ENCODE results near the gene RTEL1.
A peak's percentile ranks its signal among the peaks of the same experiment; 100 is the strongest.

Gene RTEL1

GRCh38 chr20:63734111-63734945 is 76.2 kb downstream of the RTEL1 start:
- Histone ChIP-seq H3K36me3 (ENCODE audit: insufficient read depth, low read length) (no peaks in the 10 kb centered on the region), H3K4me3 (ENCODE audit: low read depth, low read length) (no peak overlapping the region), H3K27me3 (ENCODE audit: insufficient read depth, low read length) (no peaks in the 10 kb centered on the region), H3K79me2 (ENCODE audit: control insufficient read depth, insufficient read depth, low read length, unreplicated experiment) (no peaks in the 10 kb centered on the region), H3K27ac (ENCODE audit: low read depth, low read length) (no peak overlapping the region), H3K4me1 (ENCODE audit: control insufficient read depth, insufficient read depth, low read length, unreplicated experiment) (no peaks in the 10 kb centered on the region), H2AFZ (ENCODE audit: low read length, unreplicated experiment) (no peak overlapping the region)

DNA sequence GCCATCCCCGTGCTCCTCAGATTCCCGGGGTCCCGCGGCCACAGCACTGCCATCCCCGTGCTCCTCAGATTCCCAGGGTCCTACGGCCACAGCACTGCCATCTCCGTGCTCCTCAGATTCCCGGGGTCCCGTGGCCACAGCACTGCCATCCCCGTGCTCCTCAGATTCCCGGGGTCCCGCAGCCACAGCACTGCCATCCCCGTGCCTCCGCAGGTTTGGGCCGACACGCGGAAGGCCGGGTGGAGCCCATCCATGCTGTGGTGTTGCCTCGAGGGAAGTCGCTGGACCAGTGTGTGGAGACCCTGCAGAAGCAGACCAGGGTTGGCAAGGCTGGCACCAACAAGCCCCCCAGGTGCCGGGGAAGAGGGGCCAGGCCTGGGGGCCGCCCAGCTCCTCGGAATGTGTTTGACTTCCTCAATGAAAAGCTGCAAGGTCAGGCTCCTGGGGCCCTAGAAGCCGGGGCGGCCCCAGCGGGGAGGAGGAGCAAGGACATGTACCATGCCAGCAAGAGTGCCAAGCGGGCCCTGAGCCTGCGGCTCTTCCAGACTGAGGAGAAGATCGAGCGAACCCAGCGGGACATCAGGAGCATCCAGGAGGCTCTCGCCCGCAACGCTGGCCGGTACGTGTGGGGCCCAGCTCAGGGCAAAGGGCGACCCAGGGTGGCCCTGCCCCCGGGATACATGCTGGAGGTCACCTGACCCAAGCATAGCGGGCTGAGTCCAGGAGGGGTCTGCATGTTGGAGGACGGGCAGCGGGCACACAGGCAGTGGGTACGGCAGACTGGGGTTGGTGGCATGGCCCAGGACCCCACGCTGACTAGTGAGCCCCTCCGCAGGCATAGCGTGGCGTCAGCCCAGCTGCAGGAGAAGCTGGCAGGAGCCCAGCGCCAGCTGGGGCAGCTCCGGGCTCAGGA is 77.1 kb downstream of the RTEL1 start:
- no peaks in the 10 kb centered on the region for H3K79me2 ChIP-seq (ENCODE audit: control insufficient read depth, insufficient read depth, low read length, unreplicated experiment)
- H2AFZ ChIP-seq (ENCODE audit: low read length, unreplicated experiment): no peak overlapping the region
- H3K4me1 ChIP-seq (ENCODE audit: control insufficient read depth, insufficient read depth, low read length, unreplicated experiment): no peaks in the 10 kb centered on the region
- H3K36me3 ChIP-seq (ENCODE audit: insufficient read depth, low read length): no peaks in the 10 kb centered on the region
- no peak overlapping the region for H3K27ac ChIP-seq (ENCODE audit: low read depth, low read length)
- no peaks in the 10 kb centered on the region for H3K27me3 ChIP-seq (ENCODE audit: insufficient read depth, low read length)
- H3K4me3 ChIP-seq (ENCODE audit: low read depth, low read length): no peak overlapping the region

- no peak within 1 kb of the TSS for H2AFZ ChIP-seq (ENCODE audit: low read length, unreplicated experiment)
Measured at GRCh38 chr20:63735859-63736718, 78.0 kb downstream of the RTEL1 start, which contains the start of gene LIME1. TSS of gene LIME1 (plus strand) at chr20:63736664. CDS start at chr20:63737550, 886 bp downstream.

GRCh38 chr20:63736893-63737694 is 79.0 kb downstream of the RTEL1 start:
- no peak overlapping the region for H3K27ac ChIP-seq (ENCODE audit: low read depth, low read length)
- H3K36me3 ChIP-seq (ENCODE audit: insufficient read depth, low read length): no peaks in the 10 kb centered on the region
- no peak overlapping the region for H2AFZ ChIP-seq (ENCODE audit: low read length, unreplicated experiment)
- H3K27me3 ChIP-seq (ENCODE audit: insufficient read depth, low read length): no peaks in the 10 kb centered on the region
- H3K4me3 ChIP-seq (ENCODE audit: low read depth, low read length): no peak overlapping the region
- H3K4me1 ChIP-seq (ENCODE audit: control insufficient read depth, insufficient read depth, low read length, unreplicated experiment): peaks cover 9% of the 10 kb centered on the region
- H3K79me2 ChIP-seq (ENCODE audit: control insufficient read depth, insufficient read depth, low read length, unreplicated experiment): peaks cover 9% of the 10 kb centered on the region

More at GRCh38 chr20:63735859-63736718, 78.0 kb downstream of the RTEL1 start, which contains the start of gene LIME1:
- Histone ChIP-seq H3K27ac (ENCODE audit: low read depth, low read length) (no peak within 1 kb of the TSS), H3K4me1 (ENCODE audit: control insufficient read depth, insufficient read depth, low read length, unreplicated experiment) (no peaks in the 10 kb centered on the region), H3K36me3 (ENCODE audit: insufficient read depth, low read length) (no peaks in the 10 kb centered on the region), H3K79me2 (ENCODE audit: control insufficient read depth, insufficient read depth, low read length, unreplicated experiment) (peaks cover under 1% of the 10 kb centered on the region), H3K4me3 (ENCODE audit: low read depth, low read length) (no peak within 1 kb of the TSS), H3K27me3 (ENCODE audit: insufficient read depth, low read length) (no peaks in the 10 kb centered on the region)

DNA sequence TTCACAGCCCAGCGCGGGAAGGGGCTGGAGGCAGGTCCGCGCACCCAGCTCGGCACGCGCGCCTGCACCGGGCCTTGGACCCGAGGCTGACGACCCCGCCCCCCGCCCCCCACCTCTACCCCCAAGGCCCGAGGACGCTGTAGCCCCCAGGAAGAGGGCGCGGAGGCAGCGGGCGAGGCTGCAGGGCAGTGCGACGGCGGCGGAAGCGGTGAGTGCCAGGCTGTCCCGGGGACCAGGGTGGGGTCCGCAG is 79.5 kb downstream of the RTEL1 start:
- peaks cover 2% of the 10 kb centered on the region; the same call in 1 of the 2 replicates for H3K36me3 ChIP-seq (ENCODE audit: insufficient read depth, low read length)
- H3K4me1 ChIP-seq (ENCODE audit: control insufficient read depth, insufficient read depth, low read length, unreplicated experiment): peaks cover 9% of the 10 kb centered on the region
- no peak overlapping the region for H3K27ac ChIP-seq (ENCODE audit: low read depth, low read length)
- H2AFZ ChIP-seq (ENCODE audit: low read length, unreplicated experiment): no peak overlapping the region
- H3K79me2 ChIP-seq (ENCODE audit: control insufficient read depth, insufficient read depth, low read length, unreplicated experiment): peaks cover 9% of the 10 kb centered on the region
- H3K27me3 ChIP-seq (ENCODE audit: insufficient read depth, low read length): no peaks in the 10 kb centered on the region
- H3K4me3 ChIP-seq (ENCODE audit: low read depth, low read length): no peak overlapping the region

- Histone ChIP-seq H2AFZ (ENCODE audit: low read length, unreplicated experiment) (no peak overlapping the region), H3K36me3 (ENCODE audit: insufficient read depth, low read length) (peaks cover 4% of the 10 kb centered on the region; the same call in 1 of the 2 replicates), H3K79me2 (ENCODE audit: control insufficient read depth, insufficient read depth, low read length, unreplicated experiment) (peaks cover 9% of the 10 kb centered on the region), H3K27ac (ENCODE audit: low read depth, low read length) (no peak overlapping the region), H3K4me1 (ENCODE audit: control insufficient read depth, insufficient read depth, low read length, unreplicated experiment) (peaks cover 9% of the 10 kb centered on the region), H3K27me3 (ENCODE audit: insufficient read depth, low read length) (no peaks in the 10 kb centered on the region), H3K4me3 (ENCODE audit: low read depth, low read length) (no peak overlapping the region)
Measured at GRCh38 chr20:63737945-63738686, 80.0 kb downstream of the RTEL1 start.

- H3K4me1 ChIP-seq (ENCODE audit: control insufficient read depth, insufficient read depth, low read length, unreplicated experiment): peaks cover 9% of the 10 kb centered on the region
- H3K4me3 ChIP-seq (ENCODE audit: low read depth, low read length): no peak overlapping the region
- H3K27ac ChIP-seq (ENCODE audit: low read depth, low read length): no peak overlapping the region
- no peaks in the 10 kb centered on the region for H3K27me3 ChIP-seq (ENCODE audit: insufficient read depth, low read length)
- H3K36me3 ChIP-seq (ENCODE audit: insufficient read depth, low read length): peaks cover 4% of the 10 kb centered on the region; the same call in 1 of the 2 replicates
- peaks cover 9% of the 10 kb centered on the region for H3K79me2 ChIP-seq (ENCODE audit: control insufficient read depth, insufficient read depth, low read length, unreplicated experiment)
- H2AFZ ChIP-seq (ENCODE audit: low read length, unreplicated experiment): no peak overlapping the region
Measured at GRCh38 chr20:63738687-63739129, 80.6 kb downstream of the RTEL1 start.

- peak within 1 kb of the TSS; percentile 71 for H3K27ac ChIP-seq (ENCODE audit: low read depth, low read length)
- no peaks in the 10 kb centered on the region for H3K27me3 ChIP-seq (ENCODE audit: insufficient read depth, low read length)
- peak within 1 kb of the TSS; percentile 86 for H3K4me3 ChIP-seq (ENCODE audit: low read depth, low read length)
- peaks cover 4% of the 10 kb centered on the region; the same call in 1 of the 2 replicates for H3K36me3 ChIP-seq (ENCODE audit: insufficient read depth, low read length)
- peaks cover 9% of the 10 kb centered on the region for H3K4me1 ChIP-seq (ENCODE audit: control insufficient read depth, insufficient read depth, low read length, unreplicated experiment)
- peaks cover 9% of the 10 kb centered on the region for H3K79me2 ChIP-seq (ENCODE audit: control insufficient read depth, insufficient read depth, low read length, unreplicated experiment)
- no peak within 1 kb of the TSS for H2AFZ ChIP-seq (ENCODE audit: low read length, unreplicated experiment)
Measured at GRCh38 chr20:63739130-63740069, 81.3 kb downstream of the RTEL1 start, which contains the start of gene SLC2A4RG. TSS of gene SLC2A4RG (plus strand) at chr20:63739776. CDS start at chr20:63739913, 137 bp downstream.

Data from ACC112 (cell line).